ENCODE data around the gene CCDC88A.
"Not testable (repeated sequence)": the region's sequence is repeated elsewhere in the genome, so short reads cannot be mapped to it uniquely, and the experiment has no call there.

DNA sequence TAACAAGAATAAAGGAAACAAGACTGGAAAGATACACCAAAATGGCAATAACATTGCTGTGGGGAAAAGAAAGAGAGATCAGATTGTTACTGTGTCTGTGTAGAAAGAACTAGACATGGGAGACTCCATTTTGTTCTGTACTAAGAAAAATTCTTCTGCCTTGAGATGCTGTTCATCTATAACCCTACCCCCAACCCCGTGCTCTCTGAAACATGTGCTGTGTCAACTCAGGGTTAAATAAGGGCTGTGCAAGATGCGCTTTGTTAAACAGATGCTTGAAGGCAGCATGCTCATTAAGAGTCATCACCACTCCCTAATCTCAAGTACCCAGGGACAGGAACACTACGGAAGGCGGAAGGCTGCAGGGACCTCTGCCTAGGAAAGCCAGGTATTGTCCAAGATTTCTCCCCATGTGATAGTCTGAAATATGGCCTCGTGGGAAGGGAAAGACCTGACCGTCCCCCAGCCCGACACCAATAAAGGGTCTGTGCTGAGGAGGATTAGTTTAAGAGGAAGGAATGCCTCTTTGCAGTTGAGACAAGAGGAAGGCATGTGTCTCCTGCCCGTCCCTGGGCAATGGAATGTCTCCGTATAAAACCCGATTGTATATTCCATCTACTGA, 140.3 kb downstream of the CCDC88A start:
- TF ChIP-seq, protein P1, sequence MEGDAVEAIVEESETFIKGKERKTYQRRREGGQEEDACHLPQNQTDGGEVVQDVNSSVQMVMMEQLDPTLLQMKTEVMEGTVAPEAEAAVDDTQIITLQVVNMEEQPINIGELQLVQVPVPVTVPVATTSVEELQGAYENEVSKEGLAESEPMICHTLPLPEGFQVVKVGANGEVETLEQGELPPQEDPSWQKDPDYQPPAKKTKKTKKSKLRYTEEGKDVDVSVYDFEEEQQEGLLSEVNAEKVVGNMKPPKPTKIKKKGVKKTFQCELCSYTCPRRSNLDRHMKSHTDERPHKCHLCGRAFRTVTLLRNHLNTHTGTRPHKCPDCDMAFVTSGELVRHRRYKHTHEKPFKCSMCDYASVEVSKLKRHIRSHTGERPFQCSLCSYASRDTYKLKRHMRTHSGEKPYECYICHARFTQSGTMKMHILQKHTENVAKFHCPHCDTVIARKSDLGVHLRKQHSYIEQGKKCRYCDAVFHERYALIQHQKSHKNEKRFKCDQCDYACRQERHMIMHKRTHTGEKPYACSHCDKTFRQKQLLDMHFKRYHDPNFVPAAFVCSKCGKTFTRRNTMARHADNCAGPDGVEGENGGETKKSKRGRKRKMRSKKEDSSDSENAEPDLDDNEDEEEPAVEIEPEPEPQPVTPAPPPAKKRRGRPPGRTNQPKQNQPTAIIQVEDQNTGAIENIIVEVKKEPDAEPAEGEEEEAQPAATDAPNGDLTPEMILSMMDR (IDR thresholded peaks at IDR 0.05; ENCODE audit: poor library complexity): not testable (repeated sequence)
- not testable (repeated sequence) for TF ChIP-seq EZH2 (IDR thresholded peaks at IDR 0.05; ENCODE audit: borderline replicate concordance); EZH2phosphoT487 (IDR thresholded peaks at IDR 0.05; ENCODE audit: low read depth, severe bottlenecking, unreplicated experiment)

All from hepatocyte (in vitro differentiated cells).